Activated effector memory CD4-positive, alpha-beta T cell treated with Interleukin-2 at 50 U/mL for 16 hours (primary cell): ENCODE results near the gene LARGE1.

ENCODE experiments used
- DNase-seq: peaks from one replicate; pipeline ENCODE4 v3.0.0-alpha.2; 2020

The LARGE1 gene

DNA sequence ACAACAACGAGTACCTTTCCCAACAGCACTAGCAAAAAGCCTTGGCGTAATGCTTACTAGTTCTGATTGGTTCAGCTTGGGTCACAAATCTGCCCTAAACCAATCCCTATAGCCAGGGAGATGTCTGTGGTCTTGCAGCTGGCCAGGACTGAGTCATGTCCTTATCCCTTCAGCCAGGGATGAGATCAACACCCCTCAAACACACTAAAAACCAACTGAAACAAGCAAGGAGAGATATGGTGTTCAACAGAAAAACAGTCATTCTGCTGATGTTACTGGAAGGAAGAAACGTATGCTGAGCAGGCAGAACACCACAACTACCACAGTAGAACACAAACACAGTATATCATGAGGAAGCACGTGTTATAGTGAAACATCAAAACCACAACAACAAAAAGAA is 375.6 kb downstream of the LARGE1 start:
- DNase-seq, result no peak

- DNase-seq, result no peak
Observed at GRCh38 chr22:33542722-33543121, 377.6 kb downstream of the LARGE1 start.

DNA sequence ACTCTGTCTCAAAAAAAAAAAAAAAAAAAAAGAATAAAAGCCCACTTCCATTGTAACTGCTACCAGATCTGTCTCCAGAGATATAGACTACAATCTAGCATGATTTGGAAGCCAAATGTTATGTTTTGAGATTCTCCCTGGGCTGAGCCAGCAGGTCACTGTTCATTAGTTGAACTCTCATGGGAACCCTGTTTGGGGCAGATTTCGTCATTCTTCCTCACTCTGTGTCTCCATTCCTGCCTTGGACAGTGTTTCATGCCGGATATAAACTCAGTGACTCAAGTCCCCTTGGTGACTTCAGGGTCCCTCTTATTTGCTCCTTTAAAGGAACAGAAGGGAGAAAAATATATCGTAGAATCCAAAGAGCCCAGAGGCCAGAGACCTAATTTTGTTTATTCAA is 378.1 kb downstream of the LARGE1 start:
- no peak for DNase-seq

DNA sequence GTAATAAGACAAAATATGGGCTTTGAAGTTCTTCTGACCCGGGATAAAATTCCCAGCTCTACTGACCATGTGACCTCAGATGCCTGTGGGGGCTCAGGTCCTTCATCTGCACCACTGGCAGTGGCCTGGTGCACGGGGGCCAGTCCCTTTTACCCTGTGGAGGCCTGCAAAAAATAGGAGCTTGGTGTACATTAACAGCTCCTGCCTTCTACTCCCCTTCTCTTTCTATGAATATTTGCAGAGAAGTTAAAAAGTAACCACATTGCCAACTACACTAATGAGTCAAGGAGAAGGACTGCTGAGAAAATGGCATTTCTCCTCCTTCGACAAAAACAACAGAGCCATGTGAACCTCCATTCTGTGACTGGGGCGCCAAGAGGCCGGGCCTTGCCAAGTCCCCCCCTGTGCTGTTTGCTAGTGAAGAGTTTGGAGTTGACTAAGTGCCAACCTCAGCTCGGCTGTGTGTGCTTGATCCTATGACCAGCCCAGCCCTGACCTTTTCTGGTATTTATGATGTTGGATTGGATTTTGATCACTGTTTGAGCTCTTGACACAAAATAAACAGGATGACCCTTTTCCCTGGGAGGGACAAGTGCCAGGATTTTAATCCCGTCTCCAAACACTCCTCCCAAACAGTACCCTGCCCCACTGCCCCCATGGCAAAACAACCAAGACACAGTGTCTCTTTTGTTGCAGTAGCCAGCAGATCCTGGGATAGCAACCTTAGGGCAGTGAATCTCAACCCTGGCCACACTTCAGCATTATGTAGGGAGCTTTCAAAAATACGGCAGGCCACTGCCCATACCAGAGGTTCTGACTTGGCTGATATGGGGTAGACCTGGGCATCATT is 380.1 kb downstream of the LARGE1 start:
- DNase-seq, result no peak

- no peak for DNase-seq
Observed at GRCh38 chr22:33539202-33539901, 380.9 kb downstream of the LARGE1 start.

GRCh38 chr22:33538277-33538885 is 381.9 kb downstream of the LARGE1 start:
- DNase-seq, result no peak

DNA sequence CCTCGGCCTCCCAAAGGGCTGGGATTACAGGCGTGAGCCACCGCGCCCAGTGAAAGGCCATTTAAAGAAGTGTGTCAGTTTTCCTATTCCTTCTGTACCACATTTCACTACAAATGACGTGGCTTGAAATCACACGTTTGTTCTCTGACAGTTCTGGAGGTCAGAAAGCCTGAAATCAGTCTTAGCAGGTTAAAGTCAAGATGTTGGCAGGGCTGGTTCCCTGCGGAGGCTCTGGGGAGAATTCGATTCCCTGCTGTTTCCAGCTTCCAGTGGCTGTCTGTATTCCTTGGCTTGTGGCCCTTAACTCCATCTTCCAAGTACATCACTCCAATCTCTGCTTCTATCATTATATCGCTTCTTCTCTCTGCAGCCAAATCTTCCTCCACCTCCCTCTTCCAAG is 383.2 kb downstream of the LARGE1 start:
- DNase-seq, result no peak

- DNase-seq, result no peak
Observed at GRCh38 chr22:33535937-33536875, 384.1 kb downstream of the LARGE1 start.

DNA sequence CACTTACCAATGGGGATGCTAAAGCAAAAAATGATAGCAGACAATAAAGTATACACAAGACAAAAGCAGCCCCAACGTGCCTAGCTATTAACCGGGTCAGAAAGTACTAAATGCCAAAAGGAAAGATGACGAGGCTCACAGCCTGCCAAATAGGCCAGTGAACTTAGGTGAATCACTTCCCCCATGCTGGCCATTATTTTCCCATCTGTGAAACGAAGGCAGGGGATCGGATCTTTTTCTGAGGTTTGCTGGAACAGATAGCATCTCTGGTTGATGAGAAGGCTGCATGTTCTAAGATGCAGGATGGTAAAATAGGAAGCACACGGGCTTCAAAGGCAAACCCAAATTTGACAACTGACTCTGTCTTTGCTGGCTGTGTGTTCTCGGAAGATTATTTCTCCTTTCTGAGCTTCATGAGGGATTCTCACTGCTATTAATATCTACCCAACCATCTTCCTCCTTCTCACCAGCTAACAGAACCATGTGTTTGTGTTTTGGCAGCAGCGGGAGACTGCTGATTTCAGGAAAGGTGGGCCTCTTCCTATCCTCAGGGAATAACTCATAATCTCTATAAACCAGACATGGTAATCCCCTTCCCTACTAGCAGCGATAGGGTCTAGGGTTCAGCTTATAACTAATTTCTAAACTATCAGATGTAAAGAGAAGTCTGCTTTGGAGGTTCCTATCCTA is 390.7 kb downstream of the LARGE1 start:
- no peak for DNase-seq

- DNase-seq, result no peak
Observed at GRCh38 chr22:33528183-33528582, 392.1 kb downstream of the LARGE1 start.

GRCh38 chr22:33526434-33527107 is 393.7 kb downstream of the LARGE1 start:
- no peak for DNase-seq

- DNase-seq, result no peak
Observed at GRCh38 chr22:33524511-33525260, 395.6 kb downstream of the LARGE1 start.

- DNase-seq, result no peak
Observed at GRCh38 chr22:33521879-33522665, 398.2 kb downstream of the LARGE1 start.

GRCh38 chr22:33520904-33521780 is 399.1 kb downstream of the LARGE1 start:
- DNase-seq, result no peak

DNA sequence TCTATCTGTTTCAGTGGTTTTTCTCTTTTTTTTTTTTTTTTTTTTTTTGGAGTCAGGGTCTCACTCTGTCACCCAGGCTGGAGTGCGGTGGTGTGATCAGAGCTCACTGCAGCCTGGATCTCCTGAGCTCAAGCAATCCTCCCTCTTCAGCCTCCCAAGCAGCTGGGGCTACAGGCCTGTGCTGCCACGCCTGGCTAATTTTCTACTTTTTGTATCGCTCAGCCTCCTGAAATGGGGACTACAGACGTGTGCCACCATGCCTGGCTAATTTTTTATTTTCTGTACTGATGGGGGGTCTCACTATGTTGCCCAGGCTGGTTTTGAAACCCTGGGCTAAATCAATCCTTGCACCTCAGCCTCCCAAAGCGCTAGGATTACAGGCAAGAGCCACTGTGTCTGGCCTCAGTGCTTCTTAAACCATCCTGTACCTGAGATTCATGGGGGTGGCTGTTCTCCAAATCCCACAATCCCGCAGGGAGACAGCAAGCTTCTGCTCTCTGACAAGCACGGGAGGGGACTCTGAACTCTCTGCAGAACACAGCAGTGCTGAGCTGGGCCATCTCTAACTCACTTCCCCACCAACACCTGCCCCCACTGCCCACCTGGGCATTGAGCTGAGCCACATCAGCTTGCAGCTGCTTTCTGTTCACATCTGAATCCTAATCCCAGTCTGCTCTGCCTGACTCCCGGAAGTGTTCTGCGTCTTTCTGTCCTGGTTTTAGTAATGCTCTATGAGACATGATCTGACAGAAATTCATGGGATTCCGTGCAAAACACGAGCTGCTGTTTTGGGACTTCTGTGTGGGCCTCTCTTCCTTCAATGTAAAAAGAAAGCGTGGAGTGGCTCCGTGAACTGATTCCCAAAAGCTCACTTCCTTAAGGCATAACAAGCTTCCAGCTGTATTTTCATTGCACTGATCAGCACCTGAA is 400.0 kb downstream of the LARGE1 start:
- DNase-seq, result no peak

DNA sequence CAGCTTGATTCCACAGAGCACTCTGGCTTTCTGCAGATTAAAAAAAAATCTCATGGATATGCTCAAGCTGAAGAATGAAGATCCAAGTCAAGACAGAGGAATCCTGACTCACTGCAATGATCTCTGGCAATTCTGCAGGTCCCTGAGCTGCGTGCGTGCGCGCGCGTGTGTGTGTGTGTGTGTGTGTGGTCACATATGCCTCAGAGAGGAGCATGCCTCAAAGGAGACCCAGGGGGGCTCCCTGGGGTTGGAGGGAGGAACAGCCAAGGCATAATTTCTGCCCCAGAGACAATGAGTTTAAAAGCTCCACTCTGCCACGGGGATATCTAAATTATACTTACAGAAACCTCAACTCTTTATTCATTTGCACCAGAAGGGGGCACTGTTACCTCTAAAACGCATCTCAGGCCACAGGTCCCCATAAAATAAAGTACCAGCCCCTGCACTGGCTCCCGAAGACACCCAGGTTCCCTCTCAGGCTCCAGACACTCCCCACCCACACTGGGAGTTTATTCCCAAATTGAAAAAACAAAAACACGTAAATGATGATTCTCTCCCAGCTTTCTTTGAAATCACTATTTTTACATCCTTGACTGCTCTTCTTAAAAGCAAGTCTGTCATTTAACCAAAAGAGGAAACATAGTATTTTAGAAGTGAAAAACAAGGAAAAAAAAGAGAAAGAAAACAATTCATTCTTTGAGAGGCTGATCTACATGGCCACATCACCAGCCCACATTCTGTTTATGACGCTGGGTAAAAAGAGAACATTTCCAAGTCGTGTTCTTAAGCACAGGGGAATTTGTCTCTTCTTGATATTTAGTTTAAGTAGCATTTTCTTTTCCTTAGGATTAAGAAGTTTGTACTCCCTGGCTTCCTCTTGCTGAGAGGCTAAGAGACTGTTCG is 401.0 kb downstream of the LARGE1 start:
- no peak for DNase-seq

- DNase-seq, result no peak
Observed at GRCh38 chr22:33518405-33518804, 401.9 kb downstream of the LARGE1 start.
